ENCODE results near the gene NACA2. TPM values are rescaled to one million over a fixed set of nuclear protein-coding genes. Genes with fewer than 3 reads are reported as not detected.
"Not testable (repeated sequence)": the region's sequence is repeated elsewhere in the genome, so short reads cannot be mapped to it uniquely, and the experiment has no call there.

NACA2 gene
- total RNA-seq, 2 experiments from 2014 or later: not detected

DNA sequence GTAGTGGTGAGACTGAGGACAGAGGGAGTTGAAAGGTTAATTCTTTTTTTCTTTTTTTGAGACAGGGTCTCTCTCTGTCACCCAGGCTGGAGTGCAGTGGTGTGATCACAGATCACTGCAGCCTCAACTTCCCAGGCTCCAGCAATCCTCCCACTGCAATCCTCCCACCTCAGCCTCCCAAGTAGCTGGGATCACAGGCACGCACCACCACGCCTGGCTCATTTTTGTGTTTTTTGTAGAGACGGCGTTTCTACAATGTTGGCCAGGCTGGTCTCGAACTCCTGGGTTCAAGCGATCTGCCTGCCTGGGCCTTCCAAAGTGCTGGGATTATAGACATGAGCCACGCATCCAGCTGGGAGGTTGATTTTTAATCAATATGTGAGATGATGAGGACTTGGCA is 18.5 kb downstream of the NACA2 start:
- H3K4me1 Mint-ChIP-seq (ENCODE audit: low read depth); H3K9me3 Mint-ChIP-seq; DNase-seq; CTCF ChIA-PET; H3K27me3 Mint-ChIP-seq (ENCODE audit: low read depth); H3K4me3 Mint-ChIP-seq; H3K27ac Mint-ChIP-seq; H3K36me3 Mint-ChIP-seq (ENCODE audit: low read depth); intact Hi-C loops (cut with micrococcal nuclease): not testable (repeated sequence)

DNA sequence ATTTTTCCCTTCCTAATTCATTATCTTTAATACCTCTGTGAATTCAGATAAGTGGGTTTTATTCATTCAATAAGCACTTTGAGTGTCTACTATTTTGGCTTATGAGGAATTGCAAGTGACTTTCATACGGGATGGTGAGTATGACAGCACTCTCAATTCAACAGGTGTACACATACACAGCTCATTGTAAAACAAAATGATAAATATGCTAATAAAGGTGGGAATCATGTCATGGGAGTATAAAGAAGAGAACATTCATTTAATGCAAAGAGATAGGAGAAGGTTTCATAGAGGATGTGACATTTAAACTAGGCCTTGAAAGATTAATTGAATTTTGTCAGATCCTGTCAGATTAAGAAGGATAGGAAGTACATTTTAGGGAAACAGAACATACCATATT is 19.4 kb downstream of the NACA2 start:
- DNase-seq: no peak
- Mint-ChIP-seq H3K9me3 (peaks cover 5% of the 10 kb centered on the region), H3K4me3 (no peak overlapping the region), H3K36me3 (ENCODE audit: low read depth) (no peaks in the 10 kb centered on the region), H3K27ac (no peak overlapping the region), H3K27me3 (ENCODE audit: low read depth) (peaks cover 8% of the 10 kb centered on the region), H3K4me1 (ENCODE audit: low read depth) (peaks cover 6% of the 10 kb centered on the region)
- intact Hi-C loops (cut with micrococcal nuclease): no loop called here
- CTCF ChIA-PET: no interaction called here

DNA sequence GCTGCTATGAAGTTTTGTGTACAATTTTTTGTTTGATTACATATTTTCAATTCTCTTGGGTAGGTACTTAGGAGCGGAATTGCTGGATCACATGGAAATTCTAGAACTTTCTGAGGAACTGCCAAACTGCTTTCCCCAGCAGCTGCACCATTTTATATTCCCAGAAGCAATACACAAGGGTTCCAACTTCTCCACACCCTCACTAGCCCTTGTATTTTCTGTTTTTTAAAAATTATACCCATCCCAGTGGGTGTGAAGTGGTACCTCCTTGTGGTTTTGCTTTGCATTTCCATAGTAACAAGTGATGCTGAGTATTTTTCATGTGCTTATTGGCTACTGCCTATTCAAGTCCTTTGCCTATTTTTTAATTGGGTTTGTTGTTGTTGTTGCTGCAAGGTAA is 20.9 kb downstream of the NACA2 start:
- H3K27ac Mint-ChIP-seq: no peak overlapping the region
- peaks cover 4% of the 10 kb centered on the region for H3K27me3 Mint-ChIP-seq (ENCODE audit: low read depth)
- peaks cover 4% of the 10 kb centered on the region for H3K4me1 Mint-ChIP-seq (ENCODE audit: low read depth)
- CTCF ChIA-PET: no interaction called here
- intact Hi-C loops (cut with micrococcal nuclease): no loop called here
- H3K9me3 Mint-ChIP-seq: peaks cover 5% of the 10 kb centered on the region
- no peaks in the 10 kb centered on the region for H3K36me3 Mint-ChIP-seq (ENCODE audit: low read depth)
- H3K4me3 Mint-ChIP-seq: no peak overlapping the region
- no peak for DNase-seq

DNA sequence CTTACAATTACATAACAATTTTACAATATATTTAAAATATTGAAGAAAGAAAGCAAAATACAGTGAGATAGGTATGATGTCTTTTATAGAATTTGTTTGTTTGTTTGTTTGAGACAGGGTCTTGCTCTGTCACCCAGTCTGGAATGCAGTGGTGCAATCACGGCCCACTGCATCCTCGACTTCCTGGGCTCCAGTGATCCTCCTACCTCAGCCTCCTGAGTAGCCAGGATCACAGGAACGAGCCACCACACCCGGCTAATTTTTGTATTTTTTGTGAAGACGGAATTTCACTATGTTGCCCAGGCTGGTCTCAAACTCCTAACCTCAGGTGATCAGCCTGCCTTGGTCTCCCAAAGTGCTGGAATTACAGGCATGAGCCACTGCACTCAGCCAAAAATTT is 21.5 kb downstream of the NACA2 start:
- DNase-seq; H3K27me3 Mint-ChIP-seq (ENCODE audit: low read depth); H3K36me3 Mint-ChIP-seq (ENCODE audit: low read depth); H3K27ac Mint-ChIP-seq; CTCF ChIA-PET; H3K4me3 Mint-ChIP-seq; H3K9me3 Mint-ChIP-seq; intact Hi-C loops (cut with micrococcal nuclease); H3K4me1 Mint-ChIP-seq (ENCODE audit: low read depth): not testable (repeated sequence)

- Mint-ChIP-seq H3K9me3 (peaks cover 5% of the 10 kb centered on the region), H3K27ac (no peak overlapping the region), H3K4me1 (ENCODE audit: low read depth) (peaks cover 4% of the 10 kb centered on the region), H3K36me3 (ENCODE audit: low read depth) (no peaks in the 10 kb centered on the region), H3K27me3 (ENCODE audit: low read depth) (peaks cover 5% of the 10 kb centered on the region), H3K4me3 (no peak overlapping the region)
- no peak for DNase-seq
- CTCF ChIA-PET: interaction anchor here (0.7 kb wide), 1 partner anchor 15 kb away, joined by 3 read pairs; no protein-coding TSS in a partner anchor
- intact Hi-C loops (cut with micrococcal nuclease): no loop called here
Observed at GRCh38 chr17:61568219-61569072, 22.6 kb downstream of the NACA2 start.

DNA sequence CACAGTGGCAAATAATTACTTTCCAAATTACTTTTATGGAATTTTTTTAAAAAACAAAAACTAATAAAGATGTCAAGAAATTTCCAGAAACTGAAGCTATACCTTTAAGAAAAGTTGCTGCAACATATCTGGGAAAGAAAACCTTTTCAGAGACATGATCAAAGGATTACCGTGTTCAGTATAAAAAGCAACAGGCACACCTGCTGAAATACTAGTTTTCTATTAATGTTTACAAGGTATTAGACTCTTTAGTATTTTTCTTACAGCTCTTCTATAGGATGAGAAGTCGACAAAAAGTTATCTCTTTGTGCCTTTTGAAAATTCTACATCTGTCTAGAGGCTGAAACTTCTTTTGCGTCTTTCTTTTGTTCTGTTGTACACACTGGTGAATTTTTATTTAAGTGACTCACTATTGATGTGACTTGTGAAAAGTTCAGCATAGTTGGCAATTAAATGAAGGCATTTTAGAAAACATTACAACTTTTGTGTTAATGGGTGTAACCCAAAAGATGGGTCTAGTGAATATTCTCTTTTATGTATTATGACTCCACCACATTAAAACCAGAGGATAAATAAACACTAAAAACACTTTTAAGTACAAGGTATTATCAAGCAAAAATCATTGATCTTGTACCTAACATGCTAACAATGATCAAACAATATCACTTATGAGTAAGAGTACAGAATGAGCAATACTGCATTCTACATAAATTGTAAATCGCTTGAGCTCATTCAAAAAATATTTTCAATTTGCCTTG is 23.8 kb downstream of the NACA2 start:
- Mint-ChIP-seq H3K27me3 (ENCODE audit: low read depth) (peaks cover 5% of the 10 kb centered on the region), H3K4me3 (no peak overlapping the region), H3K36me3 (ENCODE audit: low read depth) (no peaks in the 10 kb centered on the region), H3K4me1 (ENCODE audit: low read depth) (peaks cover 4% of the 10 kb centered on the region), H3K9me3 (peaks cover 5% of the 10 kb centered on the region), H3K27ac (no peak overlapping the region)
- intact Hi-C loops (cut with micrococcal nuclease): no loop called here
- DNase-seq: no peak
- CTCF ChIA-PET: interaction anchor here (0.6 kb wide), 1 partner anchor 16 kb away, joined by 4 read pairs; no protein-coding TSS in a partner anchor

GRCh38 chr17:61566448-61566847 is 24.6 kb downstream of the NACA2 start:
- CTCF ChIA-PET; H3K4me1 Mint-ChIP-seq (ENCODE audit: low read depth): not testable (repeated sequence)

DNA sequence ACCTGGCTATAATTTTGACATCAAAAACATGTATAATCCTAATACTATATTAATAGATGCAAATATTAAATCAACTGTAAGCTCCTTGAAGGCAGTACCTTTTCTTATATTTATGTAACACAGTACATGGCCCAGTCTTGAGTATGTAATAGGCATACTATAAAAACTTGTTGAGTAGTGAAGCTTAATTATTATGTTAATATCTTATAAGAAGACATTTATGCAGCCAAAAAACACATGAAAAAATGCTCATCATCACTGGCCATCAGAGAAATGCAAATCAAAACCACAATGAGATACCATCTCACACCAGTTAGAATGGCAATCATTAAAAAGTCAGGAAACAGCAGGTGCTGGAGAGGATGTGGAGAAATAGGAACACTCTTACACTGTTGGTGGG is 25.2 kb downstream of the NACA2 start:
- H3K27me3 Mint-ChIP-seq (ENCODE audit: low read depth); DNase-seq; H3K9me3 Mint-ChIP-seq; intact Hi-C loops (cut with micrococcal nuclease); H3K4me3 Mint-ChIP-seq; H3K36me3 Mint-ChIP-seq (ENCODE audit: low read depth); H3K4me1 Mint-ChIP-seq (ENCODE audit: low read depth); H3K27ac Mint-ChIP-seq: not testable (repeated sequence)
- CTCF ChIA-PET: interaction anchor here (0.6 to 0.8 kb wide), 2 partner anchors 12 to 856 kb away, joined by 3 read pairs; no protein-coding TSS in a partner anchor

More at GRCh38 chr17:61566448-61566847, 24.6 kb downstream of the NACA2 start:
- H3K4me3 Mint-ChIP-seq; H3K9me3 Mint-ChIP-seq; H3K27me3 Mint-ChIP-seq (ENCODE audit: low read depth); H3K27ac Mint-ChIP-seq; H3K36me3 Mint-ChIP-seq (ENCODE audit: low read depth); intact Hi-C loops (cut with micrococcal nuclease); DNase-seq: not testable (repeated sequence)

DNA sequence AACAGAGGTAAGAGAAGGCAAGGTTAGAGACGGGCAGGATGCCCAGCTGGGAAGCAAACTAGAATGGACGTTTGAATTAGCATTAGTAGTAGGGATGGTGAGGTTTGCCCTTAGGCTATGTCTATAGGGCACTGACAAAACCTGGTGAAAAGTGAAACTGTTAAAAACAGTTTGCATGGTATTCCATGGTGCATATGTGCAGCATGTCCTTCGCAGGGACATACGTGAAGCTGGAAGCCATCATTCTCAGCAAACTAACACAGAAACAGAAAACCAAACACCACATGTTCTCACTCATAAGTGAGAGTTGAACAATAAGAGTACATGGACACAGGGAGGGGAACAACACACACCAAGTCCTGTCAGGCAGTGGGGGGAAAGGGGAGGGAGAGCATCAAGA is 25.8 kb downstream of the NACA2 start:
- H3K4me1 Mint-ChIP-seq (ENCODE audit: low read depth): peaks cover 4% of the 10 kb centered on the region
- intact Hi-C loops (cut with micrococcal nuclease): no loop called here
- no peak for DNase-seq
- CTCF ChIA-PET: interaction anchor here (0.6 to 0.8 kb wide), 3 partner anchors 11 to 856 kb away, joined by 3 read pairs; no protein-coding TSS in a partner anchor
- H3K27ac Mint-ChIP-seq: no peak overlapping the region
- H3K36me3 Mint-ChIP-seq (ENCODE audit: low read depth): no peaks in the 10 kb centered on the region
- peaks cover 3% of the 10 kb centered on the region for H3K27me3 Mint-ChIP-seq (ENCODE audit: low read depth)
- peaks cover 2% of the 10 kb centered on the region for H3K9me3 Mint-ChIP-seq
- no peak overlapping the region for H3K4me3 Mint-ChIP-seq

- Mint-ChIP-seq H3K36me3 (ENCODE audit: low read depth) (no peaks in the 10 kb centered on the region), H3K27me3 (ENCODE audit: low read depth) (peaks cover 12% of the 10 kb centered on the region), H3K4me1 (ENCODE audit: low read depth) (peaks cover under 1% of the 10 kb centered on the region), H3K27ac (no peak overlapping the region), H3K4me3 (no peak overlapping the region), H3K9me3 (no peaks in the 10 kb centered on the region)
- intact Hi-C loops (cut with micrococcal nuclease): no loop called here
- DNase-seq: no peak
- CTCF ChIA-PET: no interaction called here
Observed at GRCh38 chr17:61562287-61562686, 28.7 kb downstream of the NACA2 start.

DNA sequence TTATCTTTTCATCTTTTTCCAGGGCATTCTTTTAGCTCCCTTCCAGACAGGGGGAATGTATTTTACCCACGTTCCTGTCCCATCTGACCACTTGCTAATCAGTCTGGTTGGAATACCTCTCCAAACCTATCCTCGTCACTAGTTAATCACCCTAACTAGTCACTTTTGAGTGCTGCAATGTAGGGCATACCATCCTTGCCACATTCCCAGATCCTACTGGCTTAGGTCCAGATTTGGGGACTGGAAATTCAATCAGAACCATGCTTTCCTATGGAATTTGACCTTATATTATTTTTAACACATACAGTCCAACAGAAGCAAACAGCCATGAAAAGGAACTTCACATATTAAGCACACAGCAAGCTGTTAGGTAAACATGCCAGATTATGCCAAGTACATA is 29.7 kb downstream of the NACA2 start:
- no peak for DNase-seq
- Mint-ChIP-seq H3K36me3 (ENCODE audit: low read depth) (no peaks in the 10 kb centered on the region), H3K27ac (no peak overlapping the region), H3K27me3 (ENCODE audit: low read depth) (peaks cover 12% of the 10 kb centered on the region), H3K4me1 (ENCODE audit: low read depth) (no peaks in the 10 kb centered on the region), H3K4me3 (no peak overlapping the region), H3K9me3 (no peaks in the 10 kb centered on the region)
- CTCF ChIA-PET: interaction anchor here (1.9 kb wide), 1 partner anchor 11 kb away, joined by 6 read pairs; no protein-coding TSS in a partner anchor
- intact Hi-C loops (cut with micrococcal nuclease): no loop called here

DNA sequence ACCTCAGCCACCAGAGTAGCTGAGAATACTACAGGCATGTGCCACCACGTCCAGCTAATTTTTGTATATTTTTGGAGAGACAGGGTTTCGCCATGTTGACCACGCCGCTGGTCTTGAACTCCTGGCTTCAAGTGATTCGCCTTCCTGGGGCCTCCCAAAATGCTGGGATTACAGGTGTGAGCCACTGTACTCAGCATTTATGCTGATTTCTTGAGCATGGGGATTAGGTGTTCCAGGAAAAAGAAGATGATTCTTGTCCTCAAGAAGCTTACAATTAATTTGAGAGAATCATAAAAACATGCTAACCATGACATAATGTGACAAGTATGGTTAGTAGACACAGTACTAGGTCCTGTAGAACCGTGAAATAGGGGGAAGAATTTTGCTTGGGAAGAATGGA is 30.9 kb downstream of the NACA2 start:
- no peaks in the 10 kb centered on the region for H3K36me3 Mint-ChIP-seq (ENCODE audit: low read depth)
- no peak for DNase-seq
- CTCF ChIA-PET: interaction anchor here (1.2 to 1.9 kb wide), 2 partner anchors 10 to 148 kb away, joined by 5 to 6 read pairs; no protein-coding TSS in a partner anchor
- peaks cover 13% of the 10 kb centered on the region for H3K27me3 Mint-ChIP-seq (ENCODE audit: low read depth)
- H3K27ac Mint-ChIP-seq: no peak overlapping the region
- H3K9me3 Mint-ChIP-seq: no peaks in the 10 kb centered on the region
- H3K4me1 Mint-ChIP-seq (ENCODE audit: low read depth): peaks cover under 1% of the 10 kb centered on the region
- no peak overlapping the region for H3K4me3 Mint-ChIP-seq
- intact Hi-C loops (cut with micrococcal nuclease): no loop called here

Measured in activated naive CD4-positive, alpha-beta T cell treated with anti-CD3 and anti-CD28 coated beads for 36 hours (primary cell).